Endothelial cell of umbilical vein (primary cell): ENCODE data around the gene YAP1. TPM values are rescaled to one million over a fixed set of nuclear protein-coding genes. Genes with fewer than 3 reads are reported as not detected.

Experiments
- BruUV-seq: library from RNA; stranded (reverse); fragments of 400-500 nt; replicated peaks from 2 replicates; lab custom pipeline; 2021; lab: Mats Ljungman, UMichigan
- CTCF ChIA-PET: fragments of 300-600, 350-600 bp; sonication (Branson Sonifier 250); formaldehyde crosslinking; loops from one replicate; lab custom pipeline; 2021; ENCODE audit warnings: antibody characterized with exemption, inconsistent platforms; lab: Charles Lee
- POLR2A ChIA-PET: fragments of 300-600, 350-600 bp; sonication (Branson Sonifier 250); formaldehyde crosslinking; loops from one replicate; lab custom pipeline; 2021; ENCODE audit warnings: antibody characterized with exemption, inconsistent platforms; lab: Charles Lee
- DNase-seq: peaks from one replicate; pipeline ENCODE4 v3.0.0-alpha.2; 2011; ENCODE audit warnings: low read depth, low spot score
- FAIRE-seq: peaks from 2 replicates; lab custom pipeline; 2011; peaks lifted over from hg19 to GRCh38; lab: Jason Lieb, UNC
- H2AFZ ChIP-seq: 2 replicates; pipeline ENCODE4 v1.6.0; 2012; ENCODE audit warnings: low read depth, low read length, control low read depth, inconsistent platforms
- H3K27ac ChIP-seq: 2 replicates; pipeline ENCODE4 v1.5.1; 2011; ENCODE audit warnings: low read depth, mild to moderate bottlenecking, control low read depth, low read length, moderate library complexity; ENCODE audit not compliant: insufficient read depth
- H3K27me3 ChIP-seq, 2 experiments: 2 replicates each; pipeline versions ENCODE4 v1.6.0 to v1.6.1; 2011; ENCODE audit warnings: low read length in 2 of 2, mixed read lengths in 1 of 2; ENCODE audit not compliant: control insufficient read depth in 2 of 2, insufficient read depth in 2 of 2
- H3K36me3 ChIP-seq, 2 experiments: 2 replicates in 1 of 2; 3 replicates in 1 of 2; pipeline ENCODE4 v1.5.1; 2011; ENCODE audit warnings: low read length in 2 of 2, mild to moderate bottlenecking in 1 of 2, moderate library complexity in 1 of 2; ENCODE audit not compliant: control insufficient read depth in 2 of 2, insufficient read depth in 2 of 2; ENCODE audit errors: extremely low read depth in 1 of 2
- H3K4me1 ChIP-seq: 3 replicates; pipeline ENCODE4 v1.5.1; 2011; ENCODE audit warnings: mild to moderate bottlenecking, low read length; ENCODE audit not compliant: control insufficient read depth, insufficient read depth; ENCODE audit errors: extremely low read depth
- H3K4me2 ChIP-seq: 2 replicates; pipeline ENCODE4 v1.6.1; 2011; ENCODE audit warnings: low read length, control low read depth, mixed read lengths; ENCODE audit not compliant: insufficient read depth
- H3K4me3 ChIP-seq, 3 experiments: fragments of 200-600 bp in 1 of 3; sonication (generic), shearing (Covaris generic) in 1 of 3; replicated peaks in 1 of 3; 2 replicates each; pipeline ENCODE4 v1.5.1; 2011 to 2016; ENCODE audit warnings: control low read depth in 3 of 3, low read length in 3 of 3, mild to moderate bottlenecking in 2 of 3, inconsistent platforms in 1 of 3, low read depth in 1 of 3, moderate library complexity in 1 of 3; ENCODE audit not compliant: insufficient read depth in 1 of 3
- H3K79me2 ChIP-seq: 2 replicates; pipeline ENCODE4 v1.6.0; 2012; ENCODE audit warnings: low read length, inconsistent platforms; ENCODE audit not compliant: control insufficient read depth, insufficient read depth
- H3K9ac ChIP-seq: replicated peaks from 2 replicates; pipeline ENCODE3; 2011; ENCODE audit warnings: low read length, control low read depth; ENCODE audit not compliant: insufficient read depth; ENCODE audit errors: extremely low read depth
- H3K9me1 ChIP-seq: replicated peaks from 3 replicates; pipeline ENCODE4 v1.6.0; 2011; ENCODE audit warnings: mild to moderate bottlenecking, low read length; ENCODE audit not compliant: control insufficient read depth, insufficient read depth; ENCODE audit errors: extremely low read depth
- H3K9me3 ChIP-seq: replicated peaks from 2 replicates; pipeline ENCODE4 v1.5.1; 2012; ENCODE audit warnings: low read length, inconsistent platforms; ENCODE audit not compliant: control insufficient read depth, insufficient read depth
- H4K20me1 ChIP-seq: replicated peaks from 2 replicates; pipeline ENCODE3; 2011; ENCODE audit warnings: mild to moderate bottlenecking, low read length; ENCODE audit not compliant: control insufficient read depth, insufficient read depth; ENCODE audit errors: extremely low read depth
- EZH2 ChIP-seq: IDR thresholded peaks from 2 replicates; pipeline ENCODE4 v1.6.1; 2012; ENCODE audit warnings: borderline replicate concordance, low read depth, mild to moderate bottlenecking, moderate library complexity, low read length, inconsistent platforms; ENCODE audit not compliant: severe bottlenecking
- FOS ChIP-seq: IDR thresholded peaks from 2 replicates; pipeline ENCODE4 v1.6.1; 2011; ENCODE audit warnings: mild to moderate bottlenecking, low read length, moderate library complexity, borderline replicate concordance; ENCODE audit not compliant: insufficient read depth
- GATA2 ChIP-seq: IDR thresholded peaks from 2 replicates; pipeline ENCODE4 v1.7.0; 2011; ENCODE audit warnings: low read depth, mild to moderate bottlenecking, moderate library complexity, mixed read lengths, low read length; ENCODE audit not compliant: insufficient read length, insufficient read depth
- JUN ChIP-seq: IDR thresholded peaks from 2 replicates; pipeline ENCODE4 v1.6.1; 2011; ENCODE audit warnings: borderline replicate concordance, low read depth; ENCODE audit not compliant: insufficient read length, insufficient read depth
- MYC ChIP-seq: IDR thresholded peaks from one replicate; pipeline ENCODE4 v1.6.1; 2011; ENCODE audit warnings: mild to moderate bottlenecking, low read depth, low read length
- POLR2A ChIP-seq: IDR thresholded peaks from 2 replicates; pipeline ENCODE4 v1.6.1; 2012; ENCODE audit warnings: low read depth, mild to moderate bottlenecking, control low read depth, low read length
- POLR2AphosphoS5 ChIP-seq: IDR thresholded peaks from 2 replicates; pipeline ENCODE4 v1.6.1; 2012; ENCODE audit warnings: low read depth, mild to moderate bottlenecking, control low read depth, low read length, moderate library complexity; ENCODE audit not compliant: insufficient read depth
- dilution Hi-C: fragments of 300-500 bp; cut with MboI; formaldehyde crosslinking; loops from one replicate; pipeline ENCODE4 v1.15.0; 2019; ENCODE audit warnings: low sequenced_read_pairs; ENCODE audit not compliant: extremely low pct_ligation_motif_present
- intact Hi-C: fragments of 100-400 bp; cut with micrococcal nuclease; formaldehyde crosslinking; loops from one replicate; pipeline ENCODE4 v1.10.0; 2022
- polyA plus RNA-seq, 4 experiments: library from polyadenylated mRNA; depleted of rRNA in 3 of 4; stranded (reverse) in 3 of 4; unstranded in 1 of 4; fragments of >200 nt; gene quantifications; 2 replicates each; pipeline versions ENCODE4 v1.2.1 to v1.2.3, GENCODE V29; 2011 to 2012; ENCODE audit warnings: missing spikeins in 1 of 4
- total RNA-seq: library from RNA; stranded (reverse); gene quantifications from 2 replicates; pipeline ENCODE4 v1.2.3, GENCODE V29; 2021
- TF ChIP-seq, protein P1 (sequence below), 2 donors: IDR thresholded peaks; 1 replicate in 1 of 2; 2 replicates in 1 of 2; pipeline ENCODE4 v1.5.1; 2011; ENCODE audit warnings: low read length in 2 of 2, mild to moderate bottlenecking in 2 of 2, moderate library complexity in 2 of 2, control low read depth in 1 of 2, inconsistent platforms in 1 of 2, low read depth in 1 of 2; ENCODE audit not compliant: insufficient read depth in 1 of 2; ENCODE audit errors: extremely low read depth in 1 of 2

The YAP1 gene
- total and polyA plus RNA-seq, 2 donors (not counting 3 experiments of a cell fraction or from before 2014, with no cell fraction given) = 32.6 to 48.9 TPM

DNA sequence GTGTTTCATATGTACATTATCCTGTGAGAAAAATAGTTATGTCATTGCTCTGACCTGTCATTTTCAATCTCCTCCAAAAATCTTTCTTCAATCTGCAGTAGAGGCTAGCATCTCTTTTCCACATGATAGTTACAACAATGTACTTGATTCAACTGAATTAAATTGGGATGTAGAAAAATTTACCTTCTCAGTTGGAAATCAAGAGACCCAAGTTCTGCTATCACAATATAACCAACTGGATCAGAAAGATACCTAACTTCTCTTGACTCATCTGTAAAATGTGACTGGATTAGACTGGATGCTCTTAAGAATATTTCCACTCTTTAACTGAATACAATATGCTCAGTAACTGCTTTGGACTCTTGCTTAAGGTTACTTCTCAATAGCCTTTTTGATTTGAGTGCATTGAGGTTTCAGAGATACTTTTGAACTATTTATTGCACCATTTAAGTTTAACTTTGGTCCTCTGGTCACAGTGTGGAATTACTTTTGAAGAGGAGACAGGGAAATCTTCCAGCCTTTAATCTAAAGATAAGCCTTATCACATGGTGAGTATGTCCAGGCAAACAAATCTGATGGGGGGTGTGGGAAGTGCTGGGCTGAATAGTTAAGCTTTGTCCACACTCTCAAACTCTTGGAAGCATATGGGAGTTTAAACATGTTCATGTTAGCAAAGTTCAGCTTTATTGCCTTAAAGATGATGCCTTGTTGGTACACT lies 82.3 kb downstream of the YAP1 start:
- CTCF ChIA-PET = no interaction called here
- Histone ChIP-seq H3K4me1 (no peaks in the 10 kb centered on the region), H3K27ac (no peak overlapping the region), H3K4me2 (no peak overlapping the region), H3K9me3 (no peaks in the 10 kb centered on the region), H2AFZ (no peak overlapping the region), H3K9ac (no peak overlapping the region), H3K36me3 (no peaks in the 10 kb centered on the region), H4K20me1 (no peaks in the 10 kb centered on the region), H3K9me1 (no peaks in the 10 kb centered on the region), H3K79me2 (no peaks in the 10 kb centered on the region), H3K27me3 (no peaks in the 10 kb centered on the region), H3K4me3 (no peak overlapping the region)
- TF ChIP-seq, protein P1, sequence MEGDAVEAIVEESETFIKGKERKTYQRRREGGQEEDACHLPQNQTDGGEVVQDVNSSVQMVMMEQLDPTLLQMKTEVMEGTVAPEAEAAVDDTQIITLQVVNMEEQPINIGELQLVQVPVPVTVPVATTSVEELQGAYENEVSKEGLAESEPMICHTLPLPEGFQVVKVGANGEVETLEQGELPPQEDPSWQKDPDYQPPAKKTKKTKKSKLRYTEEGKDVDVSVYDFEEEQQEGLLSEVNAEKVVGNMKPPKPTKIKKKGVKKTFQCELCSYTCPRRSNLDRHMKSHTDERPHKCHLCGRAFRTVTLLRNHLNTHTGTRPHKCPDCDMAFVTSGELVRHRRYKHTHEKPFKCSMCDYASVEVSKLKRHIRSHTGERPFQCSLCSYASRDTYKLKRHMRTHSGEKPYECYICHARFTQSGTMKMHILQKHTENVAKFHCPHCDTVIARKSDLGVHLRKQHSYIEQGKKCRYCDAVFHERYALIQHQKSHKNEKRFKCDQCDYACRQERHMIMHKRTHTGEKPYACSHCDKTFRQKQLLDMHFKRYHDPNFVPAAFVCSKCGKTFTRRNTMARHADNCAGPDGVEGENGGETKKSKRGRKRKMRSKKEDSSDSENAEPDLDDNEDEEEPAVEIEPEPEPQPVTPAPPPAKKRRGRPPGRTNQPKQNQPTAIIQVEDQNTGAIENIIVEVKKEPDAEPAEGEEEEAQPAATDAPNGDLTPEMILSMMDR (IDR thresholded peaks at IDR 0.05; ENCODE audit: extremely low read depth in 1 of 2, insufficient read depth in 1 of 2, low read depth in 1 of 2, low read length in 2 of 2) = no peak
- TF ChIP-seq JUN (no peak), MYC (no peak), GATA2 (no peak), POLR2A (no peak), FOS (no peak), EZH2 (no peak), POLR2AphosphoS5 (no peak)
- dilution Hi-C loops = no loop called here
- FAIRE-seq = peak; percentile 37
- no TSS peak for BruUV-seq
- intact Hi-C loops = no loop called here
- DNase-seq = no peak
- POLR2A ChIA-PET = no interaction called here
